Measurements from ENCODE around the gene CDC42EP5. TPM values are rescaled to one million over a fixed set of nuclear protein-coding genes. Genes with fewer than 3 reads are reported as not detected.
A peak's percentile ranks its signal among the peaks of the same experiment; 100 is the strongest.
"Not testable (repeated sequence)": the region's sequence is repeated elsewhere in the genome, so short reads cannot be mapped to it uniquely, and the experiment has no call there.

The CDC42EP5 gene
- total RNA-seq, 4 donors from 2014 or later, result 6.0 to 39.4 (median 9.8) TPM

DNA sequence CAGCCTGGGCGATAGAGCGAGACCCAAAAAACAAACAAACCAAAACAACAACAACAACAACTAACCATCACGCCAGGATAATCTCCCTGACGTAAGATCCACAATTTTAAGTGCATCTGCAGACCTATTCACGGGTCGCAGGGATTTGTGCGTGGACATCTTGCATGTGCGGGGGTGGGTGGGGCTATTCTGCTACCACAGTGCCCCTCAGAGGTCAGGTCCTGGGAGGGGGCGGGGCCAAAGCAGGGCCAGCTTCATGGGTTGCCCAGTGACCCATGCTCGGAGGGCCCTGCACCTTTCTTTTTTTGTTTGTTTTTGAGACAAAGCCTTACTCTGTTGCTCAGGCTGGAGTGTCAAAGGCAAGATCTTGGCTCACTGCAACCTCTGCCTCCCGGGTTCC, 2.6 kb upstream of the CDC42EP5 start:
- H3K4me3 ChIP-seq, result no peak overlapping the region
- TF ChIP-seq CTCF (IDR thresholded peaks at IDR 0.05) (no peak), POLR2A (IDR thresholded peaks at IDR 0.05) (no peak)
- no peaks in the 10 kb centered on the region for H3K36me3 ChIP-seq
- no peaks in the 10 kb centered on the region for H3K9me3 ChIP-seq
- H3K4me1 ChIP-seq, result peaks cover 9 to 26% (median 12%) of the 10 kb centered on the region in 3 donors
- H3K27me3 ChIP-seq, result peaks cover 0 to 54% (median 0%) of the 10 kb centered on the region in 4 donors
- WGBS, 2 donors, result 80 to 83% methylated on average over 9 to 10 of the region's 11 CpGs
- no peak for DNase-seq
- intact Hi-C loops (cut with DNase I), result no loop called here
- H3K27ac ChIP-seq, result no peak overlapping the region

GRCh38 chr19:54473892-54474372, 836 bp upstream of the CDC42EP5 start:
- H3K4me3 ChIP-seq, result peak overlapping the region in 1 of 4 donors; percentile 64
- 60 to 65% methylated on average over 6 of the region's 6 CpGs for WGBS, 2 donors
- H3K9me3 ChIP-seq, result no peaks in the 10 kb centered on the region
- no peaks in the 10 kb centered on the region for H3K36me3 ChIP-seq
- TF ChIP-seq POLR2A (IDR thresholded peaks at IDR 0.05) (no peak), CTCF (IDR thresholded peaks at IDR 0.05) (no peak)
- no peak for DNase-seq
- H3K27ac ChIP-seq, result peak overlapping the region; percentile 59 to 87 (median 82)
- H3K4me1 ChIP-seq, result peaks cover 18 to 44% (median 26%) of the 10 kb centered on the region in 3 donors
- intact Hi-C loops (cut with DNase I), result no loop called here
- H3K27me3 ChIP-seq, result peaks cover 0 to 53% (median 0%) of the 10 kb centered on the region in 4 donors

- Histone ChIP-seq H3K36me3 (no peaks in the 10 kb centered on the region), H3K27ac (peak overlapping the region; percentile 82 to 88 (median 84)), H3K4me1 (peaks cover 18 to 50% (median 26%) of the 10 kb centered on the region in 3 donors), H3K9me3 (no peaks in the 10 kb centered on the region), H3K27me3 (peaks cover 0 to 38% (median 0%) of the 10 kb centered on the region in 4 donors), H3K4me3 (peak overlapping the region; percentile 56 to 72 (median 59))
- TF ChIP-seq CTCF (IDR thresholded peaks at IDR 0.05), result no peak
- TF ChIP-seq POLR2A (IDR thresholded peaks at IDR 0.05), result no peak
- intact Hi-C loops (cut with DNase I), result no loop called here
- 2 to 22% methylated on average over 1 to 29 of the region's 60 CpGs for WGBS, 2 donors
- no peak for DNase-seq
Observed at GRCh38 chr19:54470991-54471782, 1.9 kb downstream of the CDC42EP5 start.

DNA sequence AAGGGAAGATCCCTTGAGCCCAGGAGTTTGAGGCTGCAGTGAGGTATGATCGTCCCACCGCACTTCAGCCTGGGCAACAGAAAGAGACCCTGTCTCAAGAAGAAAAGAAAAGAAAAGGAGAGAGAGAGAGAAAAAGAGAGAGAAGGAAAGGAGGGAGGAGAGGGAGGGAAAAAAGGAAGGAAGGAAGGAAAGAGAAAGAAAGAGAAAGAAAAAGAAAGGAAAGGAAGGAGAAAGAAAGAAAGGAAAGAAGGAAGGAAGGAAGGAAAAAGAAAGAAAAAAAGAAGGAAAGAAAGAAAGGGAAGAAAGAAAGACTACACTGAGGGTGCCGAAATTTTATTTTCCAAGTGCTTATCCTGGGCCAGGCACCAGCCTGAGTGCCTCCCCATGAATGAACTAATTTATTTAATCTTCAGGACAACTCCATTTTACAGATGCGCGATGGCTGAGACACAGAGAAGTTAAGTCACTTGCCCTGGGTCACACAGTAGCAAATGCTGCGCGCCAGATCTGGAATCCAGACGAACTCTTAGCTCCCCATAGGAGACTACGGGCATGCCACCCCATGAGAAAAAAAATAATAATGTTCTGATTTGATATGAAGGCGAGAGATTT, 2.7 kb downstream of the CDC42EP5 start:
- H3K27me3 ChIP-seq, result peaks cover 0 to 38% (median 0%) of the 10 kb centered on the region in 4 donors
- H3K9me3 ChIP-seq, result no peaks in the 10 kb centered on the region
- H3K27ac ChIP-seq, result peak overlapping the region; percentile 82 to 88 (median 84)
- intact Hi-C loops (cut with DNase I), result no loop called here
- H3K4me1 ChIP-seq, result peaks cover 18 to 52% (median 26%) of the 10 kb centered on the region in 3 donors
- WGBS, 2 donors, result 71 to 74% methylated on average over 10 of the region's 10 CpGs
- H3K4me3 ChIP-seq, result peak overlapping the region; percentile 56 to 72 (median 59)
- TF ChIP-seq POLR2A (IDR thresholded peaks at IDR 0.05) (no peak), CTCF (IDR thresholded peaks at IDR 0.05) (no peak)
- H3K36me3 ChIP-seq, result no peaks in the 10 kb centered on the region
- DNase-seq, result no peak

- Histone ChIP-seq H3K4me1 (peaks cover 18 to 59% (median 26%) of the 10 kb centered on the region in 3 donors), H3K4me3 (no peak overlapping the region), H3K9me3 (no peaks in the 10 kb centered on the region), H3K27ac (peak overlapping the region; percentile 46 to 88 (median 75)), H3K27me3 (peaks cover 0 to 32% (median 0%) of the 10 kb centered on the region in 4 donors), H3K36me3 (no peaks in the 10 kb centered on the region)
- DNase-seq, result no peak
- intact Hi-C loops (cut with DNase I), result no loop called here
- WGBS, 2 donors, result 38 to 47% methylated on average over 8 of the region's 8 CpGs
- no peak for TF ChIP-seq CTCF (IDR thresholded peaks at IDR 0.05)
- TF ChIP-seq POLR2A (IDR thresholded peaks at IDR 0.05), result no peak
Observed at GRCh38 chr19:54469496-54469934, 3.6 kb downstream of the CDC42EP5 start.

DNA sequence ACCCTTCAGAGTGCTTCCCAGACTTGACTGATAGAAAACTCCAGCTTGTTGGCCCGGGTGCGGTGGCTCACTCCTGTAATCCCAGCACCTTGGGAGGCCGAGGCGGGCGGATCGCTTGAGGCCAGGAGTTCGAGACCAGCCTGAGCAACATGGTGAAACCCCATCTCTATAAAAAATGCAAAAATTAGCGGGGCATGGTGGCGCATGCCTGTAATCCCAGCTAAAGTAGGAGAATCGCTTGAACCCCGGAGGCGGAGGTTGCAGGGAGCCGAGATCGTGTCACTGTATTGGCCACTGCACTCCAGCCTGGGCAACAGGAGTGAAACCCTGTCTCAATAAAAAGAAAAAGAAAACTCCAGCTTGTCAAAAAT, 7.0 kb downstream of the CDC42EP5 start:
- Histone ChIP-seq H3K27me3 (peaks cover 0 to 20% (median 0%) of the 10 kb centered on the region in 4 donors), H3K27ac (peak overlapping the region in 2 of 4 donors; percentile 99 to 100), H3K4me1 (peaks cover 27 to 70% (median 34%) of the 10 kb centered on the region in 3 donors), H3K36me3 (peaks cover 3 to 12% (median 4%) of the 10 kb centered on the region in 3 donors)
- intact Hi-C loops (cut with DNase I); H3K9me3 ChIP-seq; DNase-seq; H3K4me3 ChIP-seq: not testable (repeated sequence)
- 80 to 82% methylated on average over 8 of the region's 14 CpGs for WGBS, 2 donors

All from esophagus squamous epithelium (tissue), 5 donors.